HG02870 (cell line): ENCODE results near the gene ZNF214.

Experiments
- ATAC-seq: cut with Tn5 transposase; IDR thresholded peaks from one replicate; pipeline ENCODE4 v1.9.1; 2021; ENCODE audit warnings: mild to moderate bottlenecking, moderate library complexity; ENCODE audit not compliant: unreplicated experiment

Gene ZNF214

GRCh38 chr11:7020183-7020917, at the start of gene ZNF214, which contains the start of gene NLRP14:
Gene ZNF214 (minus strand): TSS chr11:7020346. CDS start chr11:7002835, 17,511 bp downstream.
Gene NLRP14 (plus strand): TSS chr11:7020479. CDS start chr11:7038587, 18,108 bp downstream.
- ATAC-seq = peak; percentile 67

- no peak for ATAC-seq
Measured at GRCh38 chr11:7062534-7062933, 42.4 kb upstream of the ZNF214 start.

- no peak for ATAC-seq
Measured at GRCh38 chr11:7060868-7061267, 40.7 kb upstream of the ZNF214 start.

GRCh38 chr11:7057641-7058040, 37.5 kb upstream of the ZNF214 start:
- ATAC-seq = no peak

DNA sequence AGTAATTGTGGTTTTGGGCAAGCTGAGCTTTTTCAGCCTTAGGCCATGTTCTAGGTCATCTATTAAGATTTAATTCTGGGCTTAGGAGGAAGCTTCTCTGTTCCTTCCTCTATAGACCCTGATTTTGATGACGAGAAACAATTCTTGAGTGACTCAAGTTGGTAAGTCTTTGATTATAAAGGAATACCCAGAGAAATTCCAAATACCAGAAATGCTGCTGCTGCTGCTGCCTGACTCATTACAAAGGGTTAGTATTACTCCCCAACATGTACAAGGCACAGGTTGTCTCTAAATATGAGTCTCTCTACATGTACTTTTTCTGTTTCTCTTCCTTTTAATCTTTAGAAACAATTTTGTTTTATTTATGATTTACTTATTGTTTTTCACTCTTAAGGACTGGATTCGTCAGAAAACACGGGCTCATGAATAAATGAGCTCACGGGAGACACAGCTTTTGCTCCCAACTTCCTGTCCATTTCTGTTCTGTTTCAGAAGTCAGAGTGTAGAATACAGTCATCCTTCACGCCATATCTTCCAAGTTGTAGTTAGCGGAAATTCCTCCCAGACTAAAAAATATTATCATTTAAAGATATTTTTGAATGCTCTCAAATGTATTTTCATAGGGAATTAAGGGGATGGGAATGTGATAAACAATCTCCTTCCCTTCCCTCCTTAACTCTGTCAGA, 36.8 kb upstream of the ZNF214 start:
- ATAC-seq = peak; percentile 78

DNA sequence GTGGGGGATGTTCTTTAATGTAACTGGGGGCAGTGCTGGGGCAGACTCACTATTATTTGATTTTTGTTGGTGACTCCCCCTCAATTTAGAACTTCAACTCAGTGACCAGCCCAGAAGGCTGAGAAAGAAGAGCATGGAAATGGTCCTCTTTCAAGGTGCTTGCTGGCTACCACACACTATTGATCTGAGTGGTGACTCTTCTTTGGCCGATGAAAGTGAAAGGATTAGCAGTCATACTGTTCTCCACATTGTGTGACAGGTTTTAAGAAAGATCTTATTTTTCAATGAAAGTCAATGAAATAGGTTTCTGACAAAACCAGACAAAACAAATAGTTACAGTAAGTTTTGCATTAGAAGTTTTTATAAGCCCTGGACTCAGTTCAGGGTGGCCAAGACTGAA, 30.0 kb upstream of the ZNF214 start:
- ATAC-seq = peak; percentile 89

GRCh38 chr11:7046474-7047175, 26.5 kb upstream of the ZNF214 start:
- no peak for ATAC-seq

GRCh38 chr11:7034019-7034418, 13.9 kb upstream of the ZNF214 start:
- ATAC-seq = no peak

- no peak for ATAC-seq
Measured at GRCh38 chr11:7032692-7033091, 12.5 kb upstream of the ZNF214 start.

DNA sequence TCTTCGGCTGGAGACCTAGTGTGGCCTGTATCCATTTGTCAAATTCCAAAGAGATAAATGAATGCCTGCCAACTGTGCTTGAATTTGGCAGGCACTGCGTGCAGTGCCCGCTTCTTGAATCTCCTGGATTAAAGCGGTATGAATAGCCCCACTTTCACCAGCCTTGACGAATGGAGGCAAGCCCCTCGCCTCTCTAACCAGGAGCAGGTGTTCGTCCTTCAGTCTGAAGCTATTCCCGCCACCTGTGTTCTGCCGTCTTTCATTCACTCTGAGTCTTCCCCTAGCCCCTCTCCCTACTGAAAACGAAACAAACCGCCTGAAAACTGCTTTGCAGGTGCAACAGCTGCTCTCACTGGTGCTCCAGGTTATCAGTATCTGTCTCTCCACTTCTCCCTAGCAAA, 11.3 kb upstream of the ZNF214 start:
- no peak for ATAC-seq

DNA sequence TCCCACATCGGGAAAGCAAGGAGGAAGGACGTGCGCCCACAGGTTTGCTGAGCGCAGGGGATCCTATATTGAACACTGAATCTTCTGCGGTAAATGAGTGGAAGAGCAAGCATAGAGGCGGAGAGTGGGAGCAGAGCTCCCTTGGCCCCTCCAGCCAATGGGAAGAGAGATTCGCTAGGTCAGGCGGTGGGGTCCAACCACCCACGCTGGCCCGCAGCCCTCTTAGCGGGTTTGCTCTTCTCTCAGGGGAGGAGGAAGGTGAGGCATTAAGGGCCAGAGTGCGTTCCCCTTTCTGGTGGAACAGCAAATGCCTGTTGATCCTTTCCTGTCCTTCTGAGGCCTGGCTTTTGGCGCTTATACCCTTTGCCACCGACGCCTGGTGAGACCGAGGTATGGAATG, 10.7 kb upstream of the ZNF214 start:
- ATAC-seq = no peak

- ATAC-seq = no peak
Measured at GRCh38 chr11:7028141-7028540, 8.0 kb upstream of the ZNF214 start.

DNA sequence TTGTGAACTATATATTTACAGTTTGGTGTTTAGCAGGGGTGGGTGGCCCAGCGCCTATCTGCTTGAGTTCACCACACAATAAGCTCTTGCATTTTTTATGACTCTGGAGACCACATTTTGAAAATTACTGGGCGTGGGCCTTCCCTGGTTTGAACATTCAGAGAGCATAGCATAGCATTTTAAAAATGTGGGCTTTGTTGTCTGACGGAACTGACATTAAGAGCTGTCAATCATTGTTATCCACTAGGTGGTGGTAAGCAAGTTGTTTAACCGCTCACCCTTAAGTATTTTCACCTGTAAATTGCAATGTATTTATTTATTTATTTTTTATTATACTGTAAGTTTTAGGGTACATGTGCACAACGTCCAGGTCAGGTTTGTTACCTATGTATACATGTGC, 1.2 kb upstream of the ZNF214 start:
- ATAC-seq = no peak

GRCh38 chr11:7019500-7020182, 505 bp downstream of the ZNF214 start:
- ATAC-seq = peak; percentile 33

DNA sequence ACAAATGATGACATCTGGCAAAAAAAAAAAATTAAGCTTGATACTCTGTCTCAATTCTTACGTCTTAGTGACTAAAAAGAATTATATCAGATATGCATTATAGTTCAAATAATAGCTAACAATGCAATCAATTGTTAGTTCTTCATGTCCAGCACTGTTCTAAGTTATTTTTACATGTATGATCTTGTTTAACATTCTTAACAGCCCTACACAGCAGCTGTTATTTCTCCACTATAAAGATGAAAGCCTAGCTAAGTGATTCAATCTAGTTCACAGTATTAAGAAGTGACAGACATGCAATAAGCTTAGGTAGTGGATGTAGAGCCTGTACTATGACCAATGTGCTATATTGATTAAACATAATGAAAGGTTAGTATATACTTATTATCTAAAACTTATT, 4.1 kb downstream of the ZNF214 start:
- ATAC-seq = no peak

- no peak for ATAC-seq
Measured at GRCh38 chr11:7014118-7014517, 6.0 kb downstream of the ZNF214 start.

DNA sequence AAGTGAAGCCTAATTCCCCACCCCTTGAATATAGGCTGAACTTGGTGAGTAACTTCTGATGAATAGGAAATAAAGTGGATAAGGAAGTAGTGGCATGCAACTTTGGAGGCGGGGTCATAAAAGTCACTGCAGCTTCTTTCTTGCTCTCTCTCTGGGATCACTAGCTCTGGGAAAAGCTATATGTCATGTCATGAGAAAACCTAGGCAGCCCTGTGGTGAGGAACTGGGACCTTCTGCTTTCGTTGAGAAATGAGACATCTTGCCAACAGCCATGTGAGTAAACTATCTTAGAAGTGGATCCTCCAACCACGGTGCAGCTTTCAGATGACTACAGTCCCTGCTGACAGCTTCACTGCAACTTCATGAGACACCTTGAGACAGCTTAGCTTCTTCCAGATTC, 15.7 kb downstream of the ZNF214 start:
- ATAC-seq = peak; percentile 95

DNA sequence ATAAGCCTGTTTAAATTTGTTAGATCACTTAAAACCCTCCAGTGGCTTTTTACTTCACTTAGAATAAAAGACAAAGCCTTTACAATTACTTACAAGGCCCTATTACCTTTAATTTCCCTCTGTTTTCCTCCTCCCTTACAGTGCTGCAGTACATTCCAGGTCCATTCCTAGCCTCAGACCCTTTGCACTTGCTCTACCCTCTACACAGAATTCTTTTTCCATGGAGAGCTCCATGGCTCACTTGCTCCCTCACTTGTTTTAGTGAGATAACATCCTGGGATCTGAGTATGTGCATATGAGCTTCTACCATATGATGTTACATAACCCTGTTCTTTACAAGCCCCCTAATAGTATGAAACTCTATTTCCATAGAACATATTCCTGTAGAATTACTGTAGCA, 24.4 kb downstream of the ZNF214 start:
- ATAC-seq = no peak

- ATAC-seq = no peak
Measured at GRCh38 chr11:6992457-6993417, 27.4 kb downstream of the ZNF214 start.

- no peak for ATAC-seq
Measured at GRCh38 chr11:6992026-6992425, 28.1 kb downstream of the ZNF214 start.
